ENCODE measurements around the gene GZMA. TPM values are rescaled to one million over a fixed set of nuclear protein-coding genes. Genes with fewer than 3 reads are reported as not detected.
"Not testable (repeated sequence)": the region's sequence is repeated elsewhere in the genome, so short reads cannot be mapped to it uniquely, and the experiment has no call there.

The GZMA gene
- total and polyA plus RNA-seq, 2 donors (not counting 1 experiment from before 2014, with no cell fraction given) = 1.0 TPM; not detected in 1

- intact Hi-C loops (cut with micrococcal nuclease) = no loop called here
- ChIA-PET CTCF (no interaction called here), POLR2A (no interaction called here)
Observed at GRCh38 chr5:55073211-55073610, 29.2 kb upstream of the GZMA start.

GRCh38 chr5:55081541-55081940 lies 20.9 kb upstream of the GZMA start:
- Histone ChIP-seq H4K20me1 (ENCODE audit: control insufficient read depth, insufficient read depth, low read length, poor library complexity, severe bottlenecking) (no peaks in the 10 kb centered on the region), H3K4me3 (ENCODE audit: control extremely low read depth in 1 of 5, extremely low read depth in 1 of 5, insufficient read depth in 1 of 5, low read depth in 2 of 5, low read length in 4 of 5) (no peak overlapping the region), H3K36me3 (replicated peaks in 1 of 2; ENCODE audit: control extremely low read depth in 1 of 2, control insufficient read depth in 1 of 2, extremely low read depth in 1 of 2, insufficient read depth in 2 of 2, low read length in 1 of 2) (no peaks in the 10 kb centered on the region), H3K4me2 (replicated peaks; ENCODE audit: low read depth, low read length, poor library complexity, severe bottlenecking) (no peak overlapping the region), H3K9me3 (ENCODE audit: control extremely low read depth in 1 of 3, control insufficient read depth in 2 of 3, insufficient read depth in 1 of 3, low read length in 2 of 3) (peaks cover 0 to 9% (median 0%) of the 10 kb centered on the region in 3 donors), H3K79me2 (ENCODE audit: control insufficient read depth, insufficient read depth, low read length) (no peaks in the 10 kb centered on the region), H3K27ac (ENCODE audit: low read length in 2 of 2) (no peak overlapping the region), H2AFZ (ENCODE audit: insufficient read depth, low read depth, low read length, poor library complexity, severe bottlenecking) (no peak overlapping the region), H3K27me3 (replicated peaks in 1 of 4; ENCODE audit: control extremely low read depth in 1 of 4, control insufficient read depth in 3 of 4, insufficient read depth in 4 of 4, low read length in 3 of 4) (no peaks in the 10 kb centered on the region), H3K9ac (ENCODE audit: low read length) (no peak overlapping the region), H3K4me1 (ENCODE audit: control insufficient read depth in 2 of 2, insufficient read depth in 2 of 2, low read length in 2 of 2) (no peaks in the 10 kb centered on the region)
- intact Hi-C loops (cut with micrococcal nuclease) = no loop called here
- no peaks in the 10 kb centered on the region for H3K4me1 Mint-ChIP-seq
- peaks cover 5% of the 10 kb centered on the region for H3K27me3 Mint-ChIP-seq
- ATAC-seq (ENCODE audit: low read depth) (no peak), DNase-seq (no peak)
- POLR2A ChIA-PET = no interaction called here
- H3K4me3 Mint-ChIP-seq = no peak overlapping the region
- CTCF ChIA-PET = interaction anchor here (1.0 kb wide), 1 partner anchor 66 kb away, joined by 3 read pairs; no protein-coding TSS in a partner anchor
- TF ChIP-seq EZH2 (IDR thresholded peaks at IDR 0.05; ENCODE audit: borderline replicate concordance, insufficient read depth, low read depth, low read length, poor library complexity, severe bottlenecking) (no peak), CTCF (IDR thresholded peaks at IDR 0.05) (no peak)
- no peak overlapping the region for H3K27ac Mint-ChIP-seq
- H3K9me3 Mint-ChIP-seq (ENCODE audit: insufficient read depth) = peaks cover 3% of the 10 kb centered on the region

More at GRCh38 chr5:55073211-55073610, 29.2 kb upstream of the GZMA start:
- Mint-ChIP-seq H3K4me1 (no peaks in the 10 kb centered on the region), H3K9me3 (ENCODE audit: insufficient read depth) (no peaks in the 10 kb centered on the region), H3K27ac (no peak overlapping the region), H3K27me3 (peaks cover 3% of the 10 kb centered on the region), H3K4me3 (no peak overlapping the region)
- no peak for DNase-seq
- no peak for ATAC-seq (ENCODE audit: low read depth)
- WGBS (ENCODE audit: insufficient coverage) = 60% methylated on average over 1 of the region's 3 CpGs
- no peaks in the 10 kb centered on the region for H3K4me1 ChIP-seq (ENCODE audit: control insufficient read depth in 2 of 2, insufficient read depth in 2 of 2, low read length in 2 of 2)
- no peak overlapping the region for H3K4me3 ChIP-seq (ENCODE audit: control extremely low read depth in 1 of 5, extremely low read depth in 1 of 5, insufficient read depth in 1 of 5, low read depth in 2 of 5, low read length in 4 of 5)
- no peak overlapping the region for H2AFZ ChIP-seq (ENCODE audit: insufficient read depth, low read depth, low read length, poor library complexity, severe bottlenecking)
- H3K79me2 ChIP-seq (ENCODE audit: control insufficient read depth, insufficient read depth, low read length) = no peaks in the 10 kb centered on the region
- H3K36me3 ChIP-seq (replicated peaks in 1 of 2; ENCODE audit: control extremely low read depth in 1 of 2, control insufficient read depth in 1 of 2, extremely low read depth in 1 of 2, insufficient read depth in 2 of 2, low read length in 1 of 2) = no peaks in the 10 kb centered on the region
- no peak overlapping the region for H3K9ac ChIP-seq (ENCODE audit: low read length)
- H3K9me3 ChIP-seq (ENCODE audit: control extremely low read depth in 1 of 3, control insufficient read depth in 2 of 3, insufficient read depth in 1 of 3, low read length in 2 of 3) = no peaks in the 10 kb centered on the region
- H3K27ac ChIP-seq (ENCODE audit: low read length in 2 of 2) = no peak overlapping the region
- no peak overlapping the region for H3K4me2 ChIP-seq (replicated peaks; ENCODE audit: low read depth, low read length, poor library complexity, severe bottlenecking)
- no peaks in the 10 kb centered on the region for H3K27me3 ChIP-seq (replicated peaks in 1 of 4; ENCODE audit: control extremely low read depth in 1 of 4, control insufficient read depth in 3 of 4, insufficient read depth in 4 of 4, low read length in 3 of 4)
- no peaks in the 10 kb centered on the region for H4K20me1 ChIP-seq (ENCODE audit: control insufficient read depth, insufficient read depth, low read length, poor library complexity, severe bottlenecking)
- TF ChIP-seq EZH2 (IDR thresholded peaks at IDR 0.05; ENCODE audit: borderline replicate concordance, insufficient read depth, low read depth, low read length, poor library complexity, severe bottlenecking) (no peak), CTCF (IDR thresholded peaks at IDR 0.05) (no peak)

- H4K20me1 ChIP-seq (ENCODE audit: control insufficient read depth, insufficient read depth, low read length, poor library complexity, severe bottlenecking); H3K36me3 ChIP-seq (replicated peaks in 1 of 2; ENCODE audit: control extremely low read depth in 1 of 2, control insufficient read depth in 1 of 2, extremely low read depth in 1 of 2, insufficient read depth in 2 of 2, low read length in 1 of 2); H3K4me2 ChIP-seq (replicated peaks; ENCODE audit: low read depth, low read length, poor library complexity, severe bottlenecking); POLR2A ChIA-PET; H3K4me3 ChIP-seq (ENCODE audit: control extremely low read depth in 1 of 5, extremely low read depth in 1 of 5, insufficient read depth in 1 of 5, low read depth in 2 of 5, low read length in 4 of 5); H3K79me2 ChIP-seq (ENCODE audit: control insufficient read depth, insufficient read depth, low read length); H3K4me1 Mint-ChIP-seq; DNase-seq; H3K9me3 Mint-ChIP-seq (ENCODE audit: insufficient read depth); H2AFZ ChIP-seq (ENCODE audit: insufficient read depth, low read depth, low read length, poor library complexity, severe bottlenecking); H3K4me3 Mint-ChIP-seq; H3K9me3 ChIP-seq (ENCODE audit: control extremely low read depth in 1 of 3, control insufficient read depth in 2 of 3, insufficient read depth in 1 of 3, low read length in 2 of 3); H3K27ac ChIP-seq (ENCODE audit: low read length in 2 of 2); H3K4me1 ChIP-seq (ENCODE audit: control insufficient read depth in 2 of 2, insufficient read depth in 2 of 2, low read length in 2 of 2); ATAC-seq (ENCODE audit: low read depth); H3K27me3 ChIP-seq (replicated peaks in 1 of 4; ENCODE audit: control extremely low read depth in 1 of 4, control insufficient read depth in 3 of 4, insufficient read depth in 4 of 4, low read length in 3 of 4); intact Hi-C loops (cut with micrococcal nuclease); CTCF ChIA-PET; H3K9ac ChIP-seq (ENCODE audit: low read length); H3K27ac Mint-ChIP-seq: not testable (repeated sequence)
- peaks cover 15% of the 10 kb centered on the region for H3K27me3 Mint-ChIP-seq
- WGBS (ENCODE audit: insufficient coverage) = 80% methylated on average over 2 of the region's 2 CpGs
Observed at GRCh38 chr5:55089301-55089700, 13.1 kb upstream of the GZMA start.
